Measurements from ENCODE around the gene FER.

FER gene

GRCh38 chr5:108739906-108740305 is 7.8 kb upstream of the FER start:
- Histone ChIP-seq H3K27ac (replicated peaks) (no peak overlapping the region), H3K27me3 (ENCODE audit: insufficient read depth, poor library complexity, severe bottlenecking) (no peaks in the 10 kb centered on the region), H3K4me3 (replicated peaks; ENCODE audit: insufficient read depth, low read length) (no peak overlapping the region)
- DNase-seq (ENCODE audit: low read depth in 1 of 2, low spot score in 1 of 2) = no peak
- no peak for TF ChIP-seq CTCF (IDR thresholded peaks at IDR 0.05; ENCODE audit: insufficient read depth, low read length)
- no peak for TF ChIP-seq GABPA (IDR thresholded peaks at IDR 0.05; ENCODE audit: low read depth)
- TF ChIP-seq REST (IDR thresholded peaks at IDR 0.05; ENCODE audit: insufficient replicate concordance, low read depth) = no peak
- no peak for TF ChIP-seq POLR2AphosphoS5 (IDR thresholded peaks at IDR 0.05; ENCODE audit: low read depth)
- TF ChIP-seq SPI1 (IDR thresholded peaks at IDR 0.05; ENCODE audit: borderline replicate concordance, low read depth) = no peak

- Histone ChIP-seq H3K27ac (replicated peaks) (no peak overlapping the region), H3K4me3 (replicated peaks; ENCODE audit: insufficient read depth, low read length) (no peak overlapping the region), H3K27me3 (ENCODE audit: insufficient read depth, poor library complexity, severe bottlenecking) (no peaks in the 10 kb centered on the region)
- no peak for DNase-seq (ENCODE audit: low read depth in 1 of 2, low spot score in 1 of 2)
- TF ChIP-seq GABPA (IDR thresholded peaks at IDR 0.05; ENCODE audit: low read depth) = no peak
Observed at GRCh38 chr5:108743319-108743718, 4.4 kb upstream of the FER start.

- no peak overlapping the region for H3K4me3 ChIP-seq (replicated peaks; ENCODE audit: insufficient read depth, low read length)
- TF ChIP-seq GABPA (IDR thresholded peaks at IDR 0.05; ENCODE audit: low read depth) = no peak
- no peak for TF ChIP-seq SPI1 (IDR thresholded peaks at IDR 0.05; ENCODE audit: borderline replicate concordance, low read depth)
- TF ChIP-seq POLR2AphosphoS5 (IDR thresholded peaks at IDR 0.05; ENCODE audit: low read depth) = no peak
- TF ChIP-seq CTCF (IDR thresholded peaks at IDR 0.05; ENCODE audit: insufficient read depth, low read length) = no peak
- no peak for TF ChIP-seq REST (IDR thresholded peaks at IDR 0.05; ENCODE audit: insufficient replicate concordance, low read depth)
- H3K27me3 ChIP-seq (ENCODE audit: insufficient read depth, poor library complexity, severe bottlenecking) = no peaks in the 10 kb centered on the region
- H3K27ac ChIP-seq (replicated peaks) = no peak overlapping the region
- no peak for DNase-seq (ENCODE audit: low read depth in 1 of 2, low spot score in 1 of 2)
Observed at GRCh38 chr5:108743846-108744245, 3.9 kb upstream of the FER start.

- H3K27ac ChIP-seq (replicated peaks) = no peak overlapping the region
- no peak for TF ChIP-seq GABPA (IDR thresholded peaks at IDR 0.05; ENCODE audit: low read depth)
- TF ChIP-seq SPI1 (IDR thresholded peaks at IDR 0.05; ENCODE audit: borderline replicate concordance, low read depth) = no peak
- no peak for TF ChIP-seq CTCF (IDR thresholded peaks at IDR 0.05; ENCODE audit: insufficient read depth, low read length)
- TF ChIP-seq POLR2AphosphoS5 (IDR thresholded peaks at IDR 0.05; ENCODE audit: low read depth) = no peak
- TF ChIP-seq REST (IDR thresholded peaks at IDR 0.05; ENCODE audit: insufficient replicate concordance, low read depth) = no peak
- no peak for DNase-seq (ENCODE audit: low read depth in 1 of 2, low spot score in 1 of 2)
Observed at GRCh38 chr5:108747111-108747773, 455 bp upstream of the FER start.

More at GRCh38 chr5:108747111-108747773, 455 bp upstream of the FER start:
- Histone ChIP-seq H3K27me3 (ENCODE audit: insufficient read depth, poor library complexity, severe bottlenecking) (no peaks in the 10 kb centered on the region), H3K4me3 (replicated peaks; ENCODE audit: insufficient read depth, low read length) (no peak overlapping the region)

Measured in HL-60 (cell line).